ENCODE data around the gene SCGB1A1. TPM values are rescaled to one million over a fixed set of nuclear protein-coding genes. Genes with fewer than 3 reads are reported as not detected.
A peak's percentile ranks its signal among the peaks of the same experiment; 100 is the strongest.

SCGB1A1 gene
- polyA plus RNA-seq, 4 donors = 4.6 to 11.2 TPM; not detected in 2

GRCh38 chr11:62420882-62421281, 2.0 kb downstream of the SCGB1A1 start:
- H3K27me3 ChIP-seq (ENCODE audit: control insufficient read depth in 3 of 3, insufficient read depth in 3 of 3, low read length in 3 of 3) = no peaks in the 10 kb centered on the region
- 94 to 99% (median 95%) methylated on average over 3 of the region's 3 CpGs for WGBS, 3 donors
- no peaks in the 10 kb centered on the region for H3K36me3 ChIP-seq (ENCODE audit: control insufficient read depth in 3 of 3, insufficient read depth in 2 of 3, low read depth in 1 of 3, low read length in 3 of 3)
- peaks cover 0 to 22% (median 3%) of the 10 kb centered on the region in 3 donors for H3K4me1 ChIP-seq (ENCODE audit: control insufficient read depth in 3 of 3, insufficient read depth in 2 of 3, low read depth in 1 of 3, low read length in 2 of 3)
- H3K9me3 ChIP-seq (ENCODE audit: control insufficient read depth in 2 of 2, insufficient read depth in 1 of 2, low read depth in 1 of 2, low read length in 1 of 2) = no peaks in the 10 kb centered on the region
- no peak overlapping the region for H3K27ac ChIP-seq (ENCODE audit: low read depth in 1 of 3, low read length in 2 of 3)
- no peak overlapping the region for H3K4me3 ChIP-seq (ENCODE audit: low read depth in 1 of 3, low read length in 3 of 3)
- FAIRE-seq (no peak), DNase-seq (no peak)

DNA sequence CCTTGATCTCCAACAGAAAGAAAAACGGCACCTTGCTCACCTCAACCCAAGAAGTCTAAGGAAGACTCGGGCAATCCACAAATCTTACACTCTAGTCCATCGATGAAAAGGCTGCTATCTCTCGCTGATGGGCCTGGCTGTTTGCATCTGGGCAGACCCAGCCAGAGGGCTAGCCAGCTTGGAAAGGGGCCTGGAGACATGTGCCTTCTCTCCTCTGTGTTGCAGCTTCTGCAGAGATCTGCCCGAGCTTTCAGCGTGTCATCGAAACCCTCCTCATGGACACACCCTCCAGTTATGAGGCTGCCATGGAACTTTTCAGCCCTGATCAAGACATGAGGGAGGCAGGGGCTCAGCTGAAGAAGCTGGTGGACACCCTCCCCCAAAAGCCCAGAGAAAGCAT, 3.2 kb downstream of the SCGB1A1 start:
- DNase-seq = no peak
- 71 to 82% (median 73%) methylated on average over 7 of the region's 7 CpGs for WGBS, 3 donors

GRCh38 chr11:62423012-62423411, 4.2 kb downstream of the SCGB1A1 start:
- no peaks in the 10 kb centered on the region for H3K36me3 ChIP-seq (ENCODE audit: control insufficient read depth in 3 of 3, insufficient read depth in 2 of 3, low read depth in 1 of 3, low read length in 3 of 3)
- H3K4me1 ChIP-seq (ENCODE audit: control insufficient read depth in 3 of 3, insufficient read depth in 2 of 3, low read depth in 1 of 3, low read length in 2 of 3) = peaks cover 3 to 38% (median 5%) of the 10 kb centered on the region in 3 donors
- H3K9me3 ChIP-seq (ENCODE audit: control insufficient read depth in 2 of 2, insufficient read depth in 1 of 2, low read depth in 1 of 2, low read length in 1 of 2) = no peaks in the 10 kb centered on the region
- H3K4me3 ChIP-seq (ENCODE audit: low read depth in 1 of 3, low read length in 3 of 3) = no peak overlapping the region
- WGBS, 3 donors = 74 to 82% (median 78%) methylated on average over 4 of the region's 4 CpGs
- peak overlapping the region in 1 of 3 donors; percentile 32 for H3K27ac ChIP-seq (ENCODE audit: low read depth in 1 of 3, low read length in 2 of 3)
- FAIRE-seq (no peak), DNase-seq (no peak)
- H3K27me3 ChIP-seq (ENCODE audit: control insufficient read depth in 3 of 3, insufficient read depth in 3 of 3, low read length in 3 of 3) = no peaks in the 10 kb centered on the region

More for the DNA sequence above, 3.2 kb downstream of the SCGB1A1 start:
- H3K36me3 ChIP-seq (ENCODE audit: control insufficient read depth in 3 of 3, insufficient read depth in 2 of 3, low read depth in 1 of 3, low read length in 3 of 3) = no peaks in the 10 kb centered on the region
- H3K4me1 ChIP-seq (ENCODE audit: control insufficient read depth in 3 of 3, insufficient read depth in 2 of 3, low read depth in 1 of 3, low read length in 2 of 3) = peaks cover 3 to 33% (median 5%) of the 10 kb centered on the region in 3 donors
- H3K27me3 ChIP-seq (ENCODE audit: control insufficient read depth in 3 of 3, insufficient read depth in 3 of 3, low read length in 3 of 3) = no peaks in the 10 kb centered on the region
- no peak for FAIRE-seq
- H3K9me3 ChIP-seq (ENCODE audit: control insufficient read depth in 2 of 2, insufficient read depth in 1 of 2, low read depth in 1 of 2, low read length in 1 of 2) = no peaks in the 10 kb centered on the region
- no peak overlapping the region for H3K4me3 ChIP-seq (ENCODE audit: low read depth in 1 of 3, low read length in 3 of 3)
- H3K27ac ChIP-seq (ENCODE audit: low read depth in 1 of 3, low read length in 2 of 3) = no peak overlapping the region

DNA sequence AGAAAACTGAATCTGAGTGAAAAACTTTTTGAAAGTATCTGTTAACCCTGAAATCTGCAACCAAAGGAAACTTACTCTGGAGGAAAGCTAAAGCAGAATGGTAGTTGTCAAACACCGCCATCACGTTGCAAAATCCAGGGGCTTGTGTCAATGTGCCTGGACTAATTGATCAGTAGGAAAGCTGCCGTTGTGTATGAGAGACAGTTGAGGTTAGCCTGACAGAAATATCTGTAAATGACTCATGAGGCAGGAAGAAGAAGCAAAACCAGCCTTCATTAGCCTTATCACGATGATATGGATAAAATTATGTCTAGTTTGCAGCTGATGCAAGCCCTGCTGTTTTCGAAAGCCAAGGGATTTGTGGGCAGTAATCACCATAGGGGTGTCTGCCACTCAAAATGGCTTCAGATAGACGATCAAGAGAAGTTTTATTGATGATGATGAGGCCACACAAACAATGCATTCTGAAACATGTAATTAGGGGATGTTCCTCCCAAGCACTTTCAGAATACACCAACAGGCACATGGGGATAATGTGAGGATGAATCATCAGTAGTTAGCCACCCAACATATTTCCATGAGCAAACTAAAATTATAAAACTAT, 8.9 kb downstream of the SCGB1A1 start:
- DNase-seq = peak; percentile 28 to 49
- no peaks in the 10 kb centered on the region for H3K36me3 ChIP-seq (ENCODE audit: control insufficient read depth in 3 of 3, insufficient read depth in 2 of 3, low read depth in 1 of 3, low read length in 3 of 3)
- 21 to 39% (median 28%) methylated on average over 6 of the region's 6 CpGs for WGBS, 3 donors
- no peaks in the 10 kb centered on the region for H3K9me3 ChIP-seq (ENCODE audit: control insufficient read depth in 2 of 2, insufficient read depth in 1 of 2, low read depth in 1 of 2, low read length in 1 of 2)
- no peak overlapping the region for H3K4me3 ChIP-seq (ENCODE audit: low read depth in 1 of 3, low read length in 3 of 3)
- peak overlapping the region; percentile 13 to 75 (median 44) for H3K27ac ChIP-seq (ENCODE audit: low read depth in 1 of 3, low read length in 2 of 3)
- FAIRE-seq = no peak
- peaks cover 0 to 51% (median 5%) of the 10 kb centered on the region in 3 donors for H3K4me1 ChIP-seq (ENCODE audit: control insufficient read depth in 3 of 3, insufficient read depth in 2 of 3, low read depth in 1 of 3, low read length in 2 of 3)
- no peaks in the 10 kb centered on the region for H3K27me3 ChIP-seq (ENCODE audit: control insufficient read depth in 3 of 3, insufficient read depth in 3 of 3, low read length in 3 of 3)

DNA sequence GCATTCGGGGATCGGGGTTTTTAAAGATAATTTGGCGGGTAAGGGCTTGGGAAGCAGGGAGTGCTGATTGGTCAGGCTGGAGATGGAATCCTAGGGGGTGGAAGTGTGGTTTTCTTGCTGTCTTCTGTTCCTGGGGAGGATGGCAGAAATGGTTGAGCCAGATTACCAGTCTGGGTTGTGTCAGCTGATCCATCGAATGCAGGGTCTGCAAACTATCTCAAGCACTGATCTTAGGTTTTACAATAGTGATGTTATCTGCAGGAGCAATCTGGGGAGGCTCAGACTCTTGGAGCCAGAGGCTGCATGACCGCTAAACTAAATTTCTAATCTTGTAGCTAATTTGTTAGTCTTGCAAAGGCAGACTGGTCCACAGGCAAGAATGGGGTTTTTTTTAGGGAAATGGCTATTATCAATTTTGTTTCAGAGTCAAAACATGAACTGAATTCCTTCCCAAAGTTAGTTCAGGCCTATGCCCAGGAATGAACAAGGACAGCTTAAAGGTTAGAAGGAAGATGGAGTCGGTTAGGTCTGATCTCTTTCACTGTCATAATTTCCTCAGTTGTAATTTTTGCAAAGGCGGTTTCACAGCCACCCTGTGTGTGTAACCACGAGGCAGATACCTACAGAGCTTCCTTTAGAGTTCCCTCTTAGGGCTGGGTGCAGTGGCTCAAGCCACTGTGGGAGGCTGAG, 10.2 kb downstream of the SCGB1A1 start:
- Histone ChIP-seq H3K4me3 (ENCODE audit: low read depth in 1 of 3, low read length in 3 of 3) (no peak overlapping the region), H3K36me3 (ENCODE audit: control insufficient read depth in 3 of 3, insufficient read depth in 2 of 3, low read depth in 1 of 3, low read length in 3 of 3) (no peaks in the 10 kb centered on the region), H3K9me3 (ENCODE audit: control insufficient read depth in 2 of 2, insufficient read depth in 1 of 2, low read depth in 1 of 2, low read length in 1 of 2) (no peaks in the 10 kb centered on the region), H3K4me1 (ENCODE audit: control insufficient read depth in 3 of 3, insufficient read depth in 2 of 3, low read depth in 1 of 3, low read length in 2 of 3) (peaks cover 5 to 52% (median 7%) of the 10 kb centered on the region in 3 donors), H3K27me3 (ENCODE audit: control insufficient read depth in 3 of 3, insufficient read depth in 3 of 3, low read length in 3 of 3) (no peaks in the 10 kb centered on the region), H3K27ac (ENCODE audit: low read depth in 1 of 3, low read length in 2 of 3) (no peak overlapping the region)
- FAIRE-seq (no peak), DNase-seq (no peak)
- 79 to 89% (median 84%) methylated on average over 8 of the region's 8 CpGs for WGBS, 3 donors

- Histone ChIP-seq H3K27ac (ENCODE audit: low read depth in 1 of 3, low read length in 2 of 3) (peak overlapping the region in 1 of 3 donors; percentile 11), H3K27me3 (ENCODE audit: control insufficient read depth in 3 of 3, insufficient read depth in 3 of 3, low read length in 3 of 3) (no peaks in the 10 kb centered on the region), H3K4me1 (ENCODE audit: control insufficient read depth in 3 of 3, insufficient read depth in 2 of 3, low read depth in 1 of 3, low read length in 2 of 3) (peaks cover 5 to 52% (median 7%) of the 10 kb centered on the region in 3 donors), H3K9me3 (ENCODE audit: control insufficient read depth in 2 of 2, insufficient read depth in 1 of 2, low read depth in 1 of 2, low read length in 1 of 2) (no peaks in the 10 kb centered on the region), H3K36me3 (ENCODE audit: control insufficient read depth in 3 of 3, insufficient read depth in 2 of 3, low read depth in 1 of 3, low read length in 3 of 3) (no peaks in the 10 kb centered on the region), H3K4me3 (ENCODE audit: low read depth in 1 of 3, low read length in 3 of 3) (no peak overlapping the region)
- WGBS, 3 donors = 72 to 90% (median 89%) methylated on average over 3 of the region's 3 CpGs
- DNase-seq (no peak), FAIRE-seq (no peak)
Measured at GRCh38 chr11:62430425-62430824, 11.6 kb downstream of the SCGB1A1 start.

DNA sequence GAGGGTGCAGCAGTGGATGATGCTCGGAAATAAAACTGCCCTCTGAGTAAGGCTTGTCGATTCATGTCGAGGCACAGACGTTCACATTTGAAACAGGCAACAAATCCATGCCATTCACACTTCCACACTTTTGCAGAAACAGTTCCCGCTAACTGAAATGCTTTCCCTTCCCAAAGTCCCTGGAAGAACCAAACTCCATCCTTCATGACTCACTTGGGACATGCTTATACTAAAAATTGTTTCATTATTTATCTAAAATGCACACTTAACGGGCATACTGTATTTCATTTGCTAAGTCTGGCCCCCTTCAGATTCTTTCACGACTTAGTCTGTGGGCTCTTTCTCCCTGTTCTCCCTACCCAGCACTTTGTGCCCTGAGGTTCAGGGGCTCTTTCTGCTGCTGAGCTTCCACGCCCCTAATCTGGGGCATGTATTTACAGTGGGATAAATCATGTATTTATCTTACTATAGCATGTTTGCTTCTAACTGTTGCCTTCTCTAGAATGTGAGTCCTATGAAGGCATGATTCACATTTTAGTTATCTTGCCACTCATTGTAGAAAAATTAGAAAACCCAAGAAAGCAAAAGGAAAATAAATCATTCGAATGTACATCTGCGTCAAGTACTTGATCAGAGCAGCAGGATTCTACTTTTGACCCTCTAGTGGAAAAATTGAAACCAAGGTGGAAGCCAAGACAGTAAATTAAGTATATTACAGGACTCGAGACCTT, 12.5 kb downstream of the SCGB1A1 start:
- DNase-seq (no peak), FAIRE-seq (no peak)
- Histone ChIP-seq H3K4me3 (ENCODE audit: low read depth in 1 of 3, low read length in 3 of 3) (no peak overlapping the region), H3K36me3 (ENCODE audit: control insufficient read depth in 3 of 3, insufficient read depth in 2 of 3, low read depth in 1 of 3, low read length in 3 of 3) (no peaks in the 10 kb centered on the region), H3K9me3 (ENCODE audit: control insufficient read depth in 2 of 2, insufficient read depth in 1 of 2, low read depth in 1 of 2, low read length in 1 of 2) (no peaks in the 10 kb centered on the region), H3K27me3 (ENCODE audit: control insufficient read depth in 3 of 3, insufficient read depth in 3 of 3, low read length in 3 of 3) (no peaks in the 10 kb centered on the region), H3K4me1 (ENCODE audit: control insufficient read depth in 3 of 3, insufficient read depth in 2 of 3, low read depth in 1 of 3, low read length in 2 of 3) (peaks cover 6 to 52% (median 9%) of the 10 kb centered on the region in 3 donors), H3K27ac (ENCODE audit: low read depth in 1 of 3, low read length in 2 of 3) (peak overlapping the region in 2 of 3 donors; percentile 11 to 47)
- WGBS, 3 donors = 60 to 78% (median 69%) methylated on average over 11 of the region's 11 CpGs

DNA sequence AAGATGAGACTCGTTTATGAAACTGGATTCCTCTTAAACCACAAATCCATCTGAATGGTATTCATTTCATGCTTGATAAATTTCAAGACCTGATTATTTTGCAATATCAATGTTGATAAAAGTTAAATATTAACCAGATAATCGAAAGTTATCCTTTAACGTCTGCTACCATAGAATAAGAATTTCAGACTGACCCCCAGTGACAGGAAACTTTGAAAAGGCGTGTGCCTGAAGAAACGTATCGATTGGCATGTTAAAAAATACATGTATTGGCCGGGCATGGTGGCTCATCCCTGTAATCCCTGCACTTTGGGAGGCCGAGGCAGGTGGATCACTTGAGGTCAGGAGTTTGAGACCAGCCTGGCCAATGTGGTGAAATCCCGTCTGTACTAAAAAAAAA, 13.9 kb downstream of the SCGB1A1 start:
- WGBS, 3 donors = 22 to 59% (median 27%) methylated on average over 8 to 9 of the region's 9 CpGs
- H3K4me1 ChIP-seq (ENCODE audit: control insufficient read depth in 3 of 3, insufficient read depth in 2 of 3, low read depth in 1 of 3, low read length in 2 of 3) = peaks cover 2 to 41% (median 9%) of the 10 kb centered on the region in 3 donors
- FAIRE-seq (no peak), DNase-seq (peak; percentile 63 to 77)
- H3K27me3 ChIP-seq (ENCODE audit: control insufficient read depth in 3 of 3, insufficient read depth in 3 of 3, low read length in 3 of 3) = no peaks in the 10 kb centered on the region
- H3K27ac ChIP-seq (ENCODE audit: low read depth in 1 of 3, low read length in 2 of 3) = peak overlapping the region in 1 of 3 donors; percentile 21
- H3K36me3 ChIP-seq (ENCODE audit: control insufficient read depth in 3 of 3, insufficient read depth in 2 of 3, low read depth in 1 of 3, low read length in 3 of 3) = no peaks in the 10 kb centered on the region
- no peaks in the 10 kb centered on the region for H3K9me3 ChIP-seq (ENCODE audit: control insufficient read depth in 2 of 2, insufficient read depth in 1 of 2, low read depth in 1 of 2, low read length in 1 of 2)
- H3K4me3 ChIP-seq (ENCODE audit: low read depth in 1 of 3, low read length in 3 of 3) = no peak overlapping the region

Measured in small intestine (tissue), 7 donors.